Bronchial epithelial cell (primary cell): Measurements from ENCODE around the gene GNA14. TPM values are rescaled to one million over a fixed set of nuclear protein-coding genes. Genes with fewer than 3 reads are reported as not detected.

Source experiments
- DNase-seq: peaks from one replicate; pipeline ENCODE4 v3.0.0-alpha.2; 2010; ENCODE audit warnings: low read depth
- FAIRE-seq: peaks from 2 replicates; lab custom pipeline; 2011; peaks lifted over from hg19 to GRCh38; lab: Jason Lieb, UNC
- H3K27me3 ChIP-seq: 2 replicates; pipeline ENCODE4 v1.5.1; 2011; ENCODE audit warnings: low read length; ENCODE audit not compliant: control insufficient read depth, insufficient read depth
- H3K36me3 ChIP-seq: 2 replicates; pipeline ENCODE4 v1.5.1; 2011; ENCODE audit warnings: low read length; ENCODE audit not compliant: control insufficient read depth, insufficient read depth
- H3K4me3 ChIP-seq: 2 replicates; pipeline ENCODE4 v1.5.1; 2011; ENCODE audit warnings: mild to moderate bottlenecking, low read depth, low read length, control low read depth
- total RNA-seq: library from RNA; depleted of rRNA; stranded (reverse); fragments of >200 nt; gene quantifications from 2 replicates; pipeline ENCODE4 v1.2.1, GENCODE V29; 2014
- TF ChIP-seq, protein P1 (sequence below): IDR thresholded peaks from 2 replicates; pipeline ENCODE4 v1.5.1; 2011; ENCODE audit warnings: mild to moderate bottlenecking, moderate library complexity, low read length, control low read depth, inconsistent platforms; ENCODE audit not compliant: insufficient read depth, severe bottlenecking

Gene GNA14
- total RNA-seq, 1 donor from 2014 or later, result not detected

DNA sequence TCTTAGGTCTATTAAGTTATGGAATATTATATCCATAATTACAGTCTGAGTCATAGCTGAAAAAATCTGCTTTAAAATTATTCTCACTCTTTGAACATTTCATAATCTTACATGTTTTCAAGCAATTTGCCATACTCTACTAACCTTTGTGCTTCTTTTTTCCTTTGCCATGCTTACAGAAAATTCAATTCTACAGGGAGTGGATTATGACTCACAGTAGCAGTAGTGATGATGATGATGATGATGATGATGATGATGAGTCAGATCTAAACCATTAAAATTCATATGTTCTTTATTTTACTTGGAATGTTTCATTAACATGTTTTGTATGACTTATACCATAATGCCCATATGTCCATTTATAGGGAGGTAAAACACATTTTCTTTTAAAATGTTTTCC, 263.7 kb downstream of the GNA14 start:
- no peak for FAIRE-seq
- peak; percentile 68 for DNase-seq
- TF ChIP-seq, protein P1, sequence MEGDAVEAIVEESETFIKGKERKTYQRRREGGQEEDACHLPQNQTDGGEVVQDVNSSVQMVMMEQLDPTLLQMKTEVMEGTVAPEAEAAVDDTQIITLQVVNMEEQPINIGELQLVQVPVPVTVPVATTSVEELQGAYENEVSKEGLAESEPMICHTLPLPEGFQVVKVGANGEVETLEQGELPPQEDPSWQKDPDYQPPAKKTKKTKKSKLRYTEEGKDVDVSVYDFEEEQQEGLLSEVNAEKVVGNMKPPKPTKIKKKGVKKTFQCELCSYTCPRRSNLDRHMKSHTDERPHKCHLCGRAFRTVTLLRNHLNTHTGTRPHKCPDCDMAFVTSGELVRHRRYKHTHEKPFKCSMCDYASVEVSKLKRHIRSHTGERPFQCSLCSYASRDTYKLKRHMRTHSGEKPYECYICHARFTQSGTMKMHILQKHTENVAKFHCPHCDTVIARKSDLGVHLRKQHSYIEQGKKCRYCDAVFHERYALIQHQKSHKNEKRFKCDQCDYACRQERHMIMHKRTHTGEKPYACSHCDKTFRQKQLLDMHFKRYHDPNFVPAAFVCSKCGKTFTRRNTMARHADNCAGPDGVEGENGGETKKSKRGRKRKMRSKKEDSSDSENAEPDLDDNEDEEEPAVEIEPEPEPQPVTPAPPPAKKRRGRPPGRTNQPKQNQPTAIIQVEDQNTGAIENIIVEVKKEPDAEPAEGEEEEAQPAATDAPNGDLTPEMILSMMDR, result no peak
- H3K4me3 ChIP-seq, result no peak overlapping the region
- H3K36me3 ChIP-seq, result no peaks in the 10 kb centered on the region
- H3K27me3 ChIP-seq, result no peaks in the 10 kb centered on the region

DNA sequence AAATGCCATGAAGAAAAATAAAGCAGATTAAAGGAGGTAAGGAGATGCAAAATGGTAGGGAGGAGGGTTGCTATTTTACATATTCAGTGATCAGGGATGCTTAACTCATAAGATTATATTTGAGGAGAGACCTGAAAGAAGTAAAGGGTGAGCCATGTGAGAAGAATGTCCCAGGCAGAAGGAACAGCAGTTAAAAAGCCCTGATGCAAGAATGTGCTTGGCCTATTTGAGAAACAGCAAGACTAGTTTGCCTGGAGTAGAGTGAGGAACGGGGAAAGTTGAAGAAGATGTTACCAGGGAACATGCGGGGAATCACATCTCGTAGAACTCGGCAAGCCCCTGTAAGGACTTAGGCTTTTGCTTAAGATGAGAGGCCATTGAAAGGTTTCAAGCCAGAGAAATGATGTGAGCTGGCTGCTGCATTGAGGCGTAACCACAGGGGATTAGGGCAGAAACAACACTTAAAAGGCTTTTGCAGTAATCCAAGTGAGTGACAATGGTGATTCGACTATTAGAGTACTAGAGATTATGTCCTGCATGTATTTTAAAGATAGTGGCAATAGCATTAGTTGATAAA, 272.1 kb downstream of the GNA14 start:
- H3K36me3 ChIP-seq, result no peaks in the 10 kb centered on the region
- H3K27me3 ChIP-seq, result no peaks in the 10 kb centered on the region
- DNase-seq (no peak), FAIRE-seq (no peak)
- TF ChIP-seq, protein P1, result no peak
- H3K4me3 ChIP-seq, result no peak overlapping the region

DNA sequence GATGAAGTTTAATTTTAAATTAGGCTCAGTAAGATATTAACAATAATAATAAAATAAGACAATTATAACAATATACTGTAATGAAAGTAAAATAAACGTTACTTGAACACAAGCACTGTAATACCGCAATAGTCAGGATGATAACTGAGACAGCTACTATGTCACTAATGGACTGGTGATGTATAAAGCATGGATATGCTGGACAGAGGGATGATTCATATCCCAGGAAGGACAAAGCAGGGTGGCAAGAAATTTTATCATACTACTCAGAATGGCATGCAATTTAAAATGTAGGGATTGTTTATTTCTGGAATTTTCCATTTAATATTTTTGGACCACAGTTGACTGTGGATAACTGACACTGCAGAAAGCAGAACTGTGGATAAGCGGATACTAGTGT, 273.9 kb downstream of the GNA14 start:
- no peak for FAIRE-seq
- no peaks in the 10 kb centered on the region for H3K36me3 ChIP-seq
- H3K27me3 ChIP-seq, result no peaks in the 10 kb centered on the region
- H3K4me3 ChIP-seq, result no peak overlapping the region
- TF ChIP-seq, protein P1, result no peak
- no peak for DNase-seq
